Activated CD8-positive, alpha-beta T cell treated with anti-CD3 and anti-CD28 coated beads, Interleukin-2, amount 10 ng/mL, durations not matched to agents 7 days and 5 days (primary cell): ENCODE data around the gene CAPN2. TPM values are rescaled to one million over a fixed set of nuclear protein-coding genes. Genes with fewer than 3 reads are reported as not detected.
"Not testable (repeated sequence)": the region's sequence is repeated elsewhere in the genome, so short reads cannot be mapped to it uniquely, and the experiment has no call there.

Experiments
- ATAC-seq: fragments of 150-1000 bp; cut with Tn5 transposase; one replicate; pipeline ENCODE4 v1.10.0; 2021; ENCODE audit warnings: moderate library complexity
- CTCF ChIA-PET: fragments of 350-600 bp; sonication (Branson Sonifier 250); formaldehyde crosslinking; loops from one replicate; lab custom pipeline; 2021; ENCODE audit warnings: antibody characterized with exemption; lab: Charles Lee
- POLR2A ChIA-PET: fragments of 350-600 bp; sonication (Branson Sonifier 250); formaldehyde crosslinking; loops from one replicate; lab custom pipeline; 2021; ENCODE audit warnings: antibody characterized with exemption; lab: Charles Lee
- DNase-seq: peaks from one replicate; pipeline ENCODE4 v3.0.0-alpha.2; 2020
- H3K27ac Mint-ChIP-seq: one replicate; pipeline ENCODE4 v1.8.0; 2021; ENCODE audit warnings: mild to moderate bottlenecking, mixed read lengths
- H3K27me3 Mint-ChIP-seq: one replicate; pipeline ENCODE4 v1.8.0; 2021; ENCODE audit warnings: low read depth, mixed read lengths
- H3K36me3 Mint-ChIP-seq: one replicate; pipeline ENCODE4 v1.8.0; 2021; ENCODE audit warnings: low read depth, mixed read lengths
- H3K4me1 Mint-ChIP-seq: one replicate; pipeline ENCODE4 v1.8.0; 2021; ENCODE audit warnings: low read depth, mixed read lengths
- H3K4me3 Mint-ChIP-seq: one replicate; pipeline ENCODE4 v1.8.0; 2021; ENCODE audit warnings: mild to moderate bottlenecking, mixed read lengths
- H3K9me3 Mint-ChIP-seq: one replicate; pipeline ENCODE4 v1.8.0; 2022; ENCODE audit warnings: mixed read lengths; ENCODE audit not compliant: insufficient read depth
- total RNA-seq, 2 experiments: library from RNA; stranded (reverse); gene quantifications; one replicate each; pipeline ENCODE4 v1.2.3, GENCODE V29; 2021

The CAPN2 gene
- total RNA-seq, 2 experiments from 2014 or later: 176 to 178 TPM

GRCh38 chr1:223803211-223803610 is 90.9 kb downstream of the CAPN2 start:
- DNase-seq (no peak), ATAC-seq (no peak)
- Mint-ChIP-seq H3K4me1 (no peaks in the 10 kb centered on the region), H3K36me3 (peaks cover 52% of the 10 kb centered on the region), H3K27ac (no peak overlapping the region), H3K4me3 (no peak overlapping the region), H3K27me3 (no peaks in the 10 kb centered on the region), H3K9me3 (no peaks in the 10 kb centered on the region)
- POLR2A ChIA-PET: interaction anchor here (0.6 kb wide), 1 partner anchor 1818 kb away, joined by 3 read pairs; no protein-coding TSS in a partner anchor
- CTCF ChIA-PET: interaction anchor here (1.2 to 1.6 kb wide), 2 partner anchors 9 to 54 kb away, joined by 3 to 4 read pairs; no protein-coding TSS in a partner anchor

- Mint-ChIP-seq H3K36me3 (peaks cover 36% of the 10 kb centered on the region), H3K4me1 (peaks cover 17% of the 10 kb centered on the region)
- H3K27ac Mint-ChIP-seq, H3K27me3 Mint-ChIP-seq, CTCF ChIA-PET, DNase-seq, ATAC-seq, H3K9me3 Mint-ChIP-seq, H3K4me3 Mint-ChIP-seq: not testable (repeated sequence)
- POLR2A ChIA-PET: interaction anchor here (1.0 kb wide), 1 partner anchor 36 kb away, joined by 9 read pairs; the partner anchor contains the start of gene TP53BP2
Measured at GRCh38 chr1:223809905-223810304, 97.6 kb downstream of the CAPN2 start.

GRCh38 chr1:223810586-223810985 is 98.2 kb downstream of the CAPN2 start:
- ChIA-PET CTCF (interaction anchor here (1.3 to 1.9 kb wide), 4 partner anchors 9 to 97 kb away, joined by 3 to 4 read pairs (median 4); no protein-coding TSS in a partner anchor), POLR2A (interaction anchor here (3.0 kb wide), 1 partner anchor 34 kb away, joined by 13 read pairs; the partner anchor contains the start of gene TP53BP2)
- peaks cover 34% of the 10 kb centered on the region for H3K36me3 Mint-ChIP-seq
- ATAC-seq (no peak), DNase-seq (no peak)
- no peak overlapping the region for H3K4me3 Mint-ChIP-seq
- H3K27me3 Mint-ChIP-seq: no peaks in the 10 kb centered on the region
- H3K9me3 Mint-ChIP-seq: no peaks in the 10 kb centered on the region
- no peak overlapping the region for H3K27ac Mint-ChIP-seq
- peaks cover 20% of the 10 kb centered on the region for H3K4me1 Mint-ChIP-seq

- H3K27ac Mint-ChIP-seq: no peak overlapping the region
- peaks cover 29% of the 10 kb centered on the region for H3K36me3 Mint-ChIP-seq
- ChIA-PET POLR2A (interaction anchor here (3.0 kb wide), 1 partner anchor 33 kb away, joined by 13 read pairs; the partner anchor contains the start of gene TP53BP2), CTCF (interaction anchor here (1.1 to 2.8 kb wide), 9 partner anchors 8 to 295 kb away, joined by 3 to 12 read pairs (median 4); partner anchors contain the start of gene TP53BP2)
- no peak for DNase-seq
- H3K27me3 Mint-ChIP-seq: no peaks in the 10 kb centered on the region
- peaks cover 20% of the 10 kb centered on the region for H3K4me1 Mint-ChIP-seq
- H3K9me3 Mint-ChIP-seq: no peaks in the 10 kb centered on the region
- no peak overlapping the region for H3K4me3 Mint-ChIP-seq
- ATAC-seq: peak; percentile 55
Measured at GRCh38 chr1:223811634-223812101, 99.3 kb downstream of the CAPN2 start.

GRCh38 chr1:223813645-223814044 is 101.3 kb downstream of the CAPN2 start:
- Mint-ChIP-seq H3K4me1 (peaks cover 20% of the 10 kb centered on the region), H3K27ac (no peak overlapping the region), H3K27me3 (no peaks in the 10 kb centered on the region), H3K4me3 (no peak overlapping the region), H3K36me3 (peaks cover 20% of the 10 kb centered on the region), H3K9me3 (no peaks in the 10 kb centered on the region)
- no peak for DNase-seq
- CTCF ChIA-PET: interaction anchor here (1.4 to 2.8 kb wide), 2 partner anchors 10 to 32 kb away, joined by 4 to 12 read pairs; partner anchors contain the start of gene TP53BP2
- ATAC-seq: no peak
- POLR2A ChIA-PET: no interaction called here

GRCh38 chr1:223815020-223815853 is 102.9 kb downstream of the CAPN2 start:
- ATAC-seq (no peak), DNase-seq (no peak)
- no peaks in the 10 kb centered on the region for H3K9me3 Mint-ChIP-seq
- H3K4me1 Mint-ChIP-seq: peaks cover 19% of the 10 kb centered on the region
- ChIA-PET POLR2A (no interaction called here), CTCF (no interaction called here)
- H3K36me3 Mint-ChIP-seq: peaks cover 27% of the 10 kb centered on the region
- H3K4me3 Mint-ChIP-seq: no peak overlapping the region
- H3K27ac Mint-ChIP-seq: no peak overlapping the region
- no peaks in the 10 kb centered on the region for H3K27me3 Mint-ChIP-seq

- Mint-ChIP-seq H3K27ac (no peak overlapping the region), H3K36me3 (peaks cover 27% of the 10 kb centered on the region), H3K27me3 (no peaks in the 10 kb centered on the region), H3K4me1 (peaks cover 19% of the 10 kb centered on the region), H3K4me3 (no peak overlapping the region), H3K9me3 (no peaks in the 10 kb centered on the region)
- ATAC-seq (no peak), DNase-seq (no peak)
- POLR2A ChIA-PET: no interaction called here
- CTCF ChIA-PET: no interaction called here
Measured at GRCh38 chr1:223815865-223816264, 103.5 kb downstream of the CAPN2 start.

GRCh38 chr1:223817265-223817664 is 104.9 kb downstream of the CAPN2 start:
- not testable (repeated sequence) for DNase-seq

GRCh38 chr1:223819730-223820514 is 107.6 kb downstream of the CAPN2 start:
- no peak for ATAC-seq
- POLR2A ChIA-PET: no interaction called here
- Mint-ChIP-seq H3K4me3 (no peak overlapping the region), H3K27ac (no peak overlapping the region), H3K9me3 (no peaks in the 10 kb centered on the region), H3K36me3 (peaks cover 11% of the 10 kb centered on the region), H3K4me1 (peaks cover 14% of the 10 kb centered on the region), H3K27me3 (no peaks in the 10 kb centered on the region)
- DNase-seq: no peak
- CTCF ChIA-PET: interaction anchor here (0.9 to 1.4 kb wide), 2 partner anchors 9 to 17 kb away, joined by 3 read pairs; no protein-coding TSS in a partner anchor

More at GRCh38 chr1:223817265-223817664, 104.9 kb downstream of the CAPN2 start:
- ATAC-seq, POLR2A ChIA-PET, H3K4me3 Mint-ChIP-seq, H3K9me3 Mint-ChIP-seq, H3K27me3 Mint-ChIP-seq, H3K27ac Mint-ChIP-seq: not testable (repeated sequence)
- CTCF ChIA-PET: interaction anchor here (0.7 to 1.3 kb wide), 2 partner anchors 12 to 37 kb away, joined by 3 read pairs; no protein-coding TSS in a partner anchor
- H3K36me3 Mint-ChIP-seq: peaks cover 24% of the 10 kb centered on the region
- peaks cover 19% of the 10 kb centered on the region for H3K4me1 Mint-ChIP-seq

- Mint-ChIP-seq H3K4me1 (peaks cover 17% of the 10 kb centered on the region), H3K27me3 (no peaks in the 10 kb centered on the region), H3K36me3 (peaks cover 11% of the 10 kb centered on the region), H3K27ac (no peak overlapping the region), H3K9me3 (no peaks in the 10 kb centered on the region), H3K4me3 (no peak overlapping the region)
- no peak for DNase-seq
- POLR2A ChIA-PET: no interaction called here
- CTCF ChIA-PET: interaction anchor here (0.9 to 1.4 kb wide), 2 partner anchors 9 to 17 kb away, joined by 3 read pairs; no protein-coding TSS in a partner anchor
- ATAC-seq: no peak
Measured at GRCh38 chr1:223820515-223820858, 108.1 kb downstream of the CAPN2 start.

- Mint-ChIP-seq H3K9me3 (no peaks in the 10 kb centered on the region), H3K27ac (no peak overlapping the region), H3K27me3 (no peaks in the 10 kb centered on the region), H3K4me3 (no peak overlapping the region), H3K4me1 (peaks cover 22% of the 10 kb centered on the region), H3K36me3 (peaks cover 11% of the 10 kb centered on the region)
- ChIA-PET CTCF (no interaction called here), POLR2A (no interaction called here)
- DNase-seq (no peak), ATAC-seq (no peak)
Measured at GRCh38 chr1:223820971-223821370, 108.6 kb downstream of the CAPN2 start.
